ENCODE data around the gene KIAA0825. TPM values are rescaled to one million over a fixed set of nuclear protein-coding genes. Genes with fewer than 3 reads are reported as not detected.

The KIAA0825 gene
- total RNA-seq, 1 donor from 2014 or later: 0.92 TPM

DNA sequence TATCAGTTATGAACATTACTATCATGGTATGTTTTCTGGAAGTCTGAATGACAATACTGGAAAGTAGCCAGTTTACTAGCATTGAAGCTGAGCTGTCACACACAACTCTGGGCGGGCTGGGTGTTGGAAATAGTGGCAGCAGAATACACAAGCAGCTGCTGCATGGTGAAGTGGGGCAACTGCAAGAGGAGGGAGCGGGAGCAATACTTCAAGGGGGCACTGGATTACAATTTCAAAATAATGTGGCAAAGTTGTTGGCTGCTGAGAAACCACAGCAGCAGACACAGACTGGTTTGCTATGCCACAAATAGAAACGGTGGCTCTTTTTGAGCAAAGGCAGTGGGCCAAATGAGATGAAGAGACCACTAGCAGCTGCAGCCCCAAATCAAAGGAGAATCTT lies 350.2 kb downstream of the KIAA0825 start:
- TF ChIP-seq, protein P1, sequence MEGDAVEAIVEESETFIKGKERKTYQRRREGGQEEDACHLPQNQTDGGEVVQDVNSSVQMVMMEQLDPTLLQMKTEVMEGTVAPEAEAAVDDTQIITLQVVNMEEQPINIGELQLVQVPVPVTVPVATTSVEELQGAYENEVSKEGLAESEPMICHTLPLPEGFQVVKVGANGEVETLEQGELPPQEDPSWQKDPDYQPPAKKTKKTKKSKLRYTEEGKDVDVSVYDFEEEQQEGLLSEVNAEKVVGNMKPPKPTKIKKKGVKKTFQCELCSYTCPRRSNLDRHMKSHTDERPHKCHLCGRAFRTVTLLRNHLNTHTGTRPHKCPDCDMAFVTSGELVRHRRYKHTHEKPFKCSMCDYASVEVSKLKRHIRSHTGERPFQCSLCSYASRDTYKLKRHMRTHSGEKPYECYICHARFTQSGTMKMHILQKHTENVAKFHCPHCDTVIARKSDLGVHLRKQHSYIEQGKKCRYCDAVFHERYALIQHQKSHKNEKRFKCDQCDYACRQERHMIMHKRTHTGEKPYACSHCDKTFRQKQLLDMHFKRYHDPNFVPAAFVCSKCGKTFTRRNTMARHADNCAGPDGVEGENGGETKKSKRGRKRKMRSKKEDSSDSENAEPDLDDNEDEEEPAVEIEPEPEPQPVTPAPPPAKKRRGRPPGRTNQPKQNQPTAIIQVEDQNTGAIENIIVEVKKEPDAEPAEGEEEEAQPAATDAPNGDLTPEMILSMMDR (conservative IDR thresholded peaks at IDR 0.05; ENCODE audit: low read depth, low read length): no peak

DNA sequence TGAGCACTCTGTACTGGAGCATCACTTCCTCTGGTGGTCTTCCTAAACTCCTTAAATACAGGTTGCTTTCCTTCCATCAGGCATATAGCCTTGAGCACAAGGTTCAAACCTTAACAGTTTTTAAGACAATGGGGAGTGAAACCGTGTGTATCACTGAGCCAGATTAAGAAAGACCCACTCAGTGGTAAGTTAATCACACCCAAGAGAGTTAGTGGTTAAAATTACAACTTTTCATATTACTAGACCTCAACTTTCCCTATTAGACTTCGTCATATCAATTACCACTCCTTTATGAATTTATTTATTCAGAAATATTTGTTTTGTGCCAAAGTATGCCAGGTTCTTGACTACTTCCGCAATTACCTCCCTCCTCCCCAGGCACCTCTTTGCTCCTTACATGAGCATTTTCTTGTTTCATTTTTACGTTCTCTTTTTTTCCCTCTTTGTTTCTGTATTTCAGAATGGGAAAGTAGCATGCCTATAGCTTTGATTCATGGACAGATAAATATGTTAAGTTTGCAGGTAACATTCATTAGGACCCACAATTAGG lies 351.0 kb downstream of the KIAA0825 start:
- DNase-seq (ENCODE audit: low read depth): no peak
- TF ChIP-seq, protein P1 (conservative IDR thresholded peaks at IDR 0.05; ENCODE audit: low read depth, low read length): no peak

More for the DNA sequence above, 350.2 kb downstream of the KIAA0825 start:
- no peak overlapping the region for H3K4me3 ChIP-seq (ENCODE audit: low read depth, low read length)
- no peak for DNase-seq (ENCODE audit: low read depth)

DNA sequence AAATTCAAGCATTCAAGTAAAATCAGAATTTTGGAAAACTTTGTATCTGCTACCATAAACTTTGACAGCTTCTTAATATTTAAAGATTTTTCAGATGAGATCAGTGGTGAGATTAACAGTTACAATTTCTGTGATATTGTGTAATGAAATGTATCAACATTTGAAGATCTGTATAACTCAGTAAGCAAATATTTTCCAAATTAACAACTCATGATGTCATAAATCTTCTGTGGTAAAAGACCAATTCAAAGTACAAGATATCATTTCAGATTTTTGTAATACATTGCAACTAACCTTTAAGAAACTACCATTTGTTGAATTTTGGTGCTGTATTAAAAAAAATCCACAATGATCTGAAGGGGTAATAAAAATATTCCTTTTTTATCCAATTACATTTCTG lies 352.2 kb downstream of the KIAA0825 start:
- no peak for DNase-seq (ENCODE audit: low read depth)
- TF ChIP-seq, protein P1 (conservative IDR thresholded peaks at IDR 0.05; ENCODE audit: low read depth, low read length): no peak
- no peak overlapping the region for H3K4me3 ChIP-seq (ENCODE audit: low read depth, low read length)

More for the DNA sequence above, 351.0 kb downstream of the KIAA0825 start:
- no peak overlapping the region for H3K4me3 ChIP-seq (ENCODE audit: low read depth, low read length)

- TF ChIP-seq, protein P1 (conservative IDR thresholded peaks at IDR 0.05; ENCODE audit: low read depth, low read length): no peak
- no peak overlapping the region for H3K4me3 ChIP-seq (ENCODE audit: low read depth, low read length)
- DNase-seq (ENCODE audit: low read depth): no peak
Observed at GRCh38 chr5:94263068-94263467, 355.3 kb downstream of the KIAA0825 start.

GRCh38 chr5:94260096-94260495 lies 358.3 kb downstream of the KIAA0825 start:
- no peak overlapping the region for H3K4me3 ChIP-seq (ENCODE audit: low read depth, low read length)
- TF ChIP-seq, protein P1 (conservative IDR thresholded peaks at IDR 0.05; ENCODE audit: low read depth, low read length): no peak
- no peak for DNase-seq (ENCODE audit: low read depth)

DNA sequence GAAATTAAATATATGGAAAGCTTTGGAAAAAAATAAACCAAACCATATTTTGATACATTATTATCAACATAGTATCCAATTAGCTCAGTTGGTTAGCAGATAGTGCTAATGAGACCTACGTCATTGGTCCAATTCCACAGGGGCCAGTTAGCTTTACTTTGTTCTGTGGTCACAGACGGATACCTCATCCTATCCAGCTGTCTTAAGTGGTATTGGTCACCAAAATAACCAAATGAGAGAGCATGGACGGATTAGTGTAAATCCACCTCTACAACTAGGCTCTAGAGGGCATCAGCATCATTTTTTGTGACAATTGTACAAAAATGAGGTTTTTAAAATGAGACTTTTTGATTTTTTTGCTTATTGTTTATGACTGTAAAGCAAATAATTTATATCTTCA lies 364.2 kb downstream of the KIAA0825 start:
- TF ChIP-seq, protein P1 (conservative IDR thresholded peaks at IDR 0.05; ENCODE audit: low read depth, low read length): no peak
- H3K4me3 ChIP-seq (ENCODE audit: low read depth, low read length): no peak overlapping the region
- DNase-seq (ENCODE audit: low read depth): no peak

GRCh38 chr5:94250985-94251384 lies 367.4 kb downstream of the KIAA0825 start:
- no peak for DNase-seq (ENCODE audit: low read depth)
- H3K4me3 ChIP-seq (ENCODE audit: low read depth, low read length): no peak overlapping the region
- TF ChIP-seq, protein P1 (conservative IDR thresholded peaks at IDR 0.05; ENCODE audit: low read depth, low read length): no peak

All from epithelial cell of proximal tubule (primary cell).